IMR-90 (cell line): Measurements from ENCODE around the gene SRP14. TPM values are rescaled to one million over a fixed set of nuclear protein-coding genes. Genes with fewer than 3 reads are reported as not detected.
A peak's percentile ranks its signal among the peaks of the same experiment; 100 is the strongest.

Source experiments
- ATAC-seq: fragments of 200-7000 bp; cut with Tn5 transposase; 2 replicates; pipeline ENCODE4 v1.9.1; 2020; ENCODE audit warnings: low read depth, mild to moderate bottlenecking, moderate library complexity
- BruUV-seq: library from RNA; stranded (reverse); fragments of 400-500 nt; replicated peaks from 2 replicates; lab custom pipeline; 2021; lab: Mats Ljungman, UMichigan
- CTCF ChIA-PET: fragments of 300-600 bp; formaldehyde crosslinking; extraction: SDS; loops from one replicate; lab custom pipeline; 2021; ENCODE audit warnings: antibody characterized with exemption; lab: Yijun Ruan, JAX
- POLR2A ChIA-PET: fragments of 300-600 bp; sonication (Branson Sonifier 250); formaldehyde crosslinking; loops from one replicate; lab custom pipeline; 2022; ENCODE audit warnings: antibody characterized with exemption; ENCODE audit not compliant: unreplicated experiment; lab: Charles Lee
- DNase-seq: peaks from one replicate; pipeline ENCODE4 v3.0.0; 2013
- H2AFZ ChIP-seq: replicated peaks from 2 replicates; pipeline ENCODE3; 2013; ENCODE audit warnings: low read length, mild to moderate bottlenecking; ENCODE audit not compliant: poor library complexity
- H2AK5ac ChIP-seq: 2 replicates; pipeline ENCODE4 v1.6.1; 2013; ENCODE audit warnings: low read depth, low read length, inconsistent platforms
- H2AK9ac ChIP-seq: replicated peaks from 2 replicates; pipeline ENCODE3; 2013; ENCODE audit warnings: mild to moderate bottlenecking, low read depth, low read length, moderate library complexity; ENCODE audit not compliant: poor library complexity
- H2BK120ac ChIP-seq: 2 replicates; pipeline ENCODE4 v1.6.1; 2013; ENCODE audit warnings: low read depth, low read length, inconsistent platforms
- H2BK15ac ChIP-seq: 3 replicates; pipeline ENCODE4 v1.6.1; 2013; ENCODE audit warnings: low read depth, low read length, inconsistent platforms
- H2BK20ac ChIP-seq: 2 replicates; pipeline ENCODE4 v1.6.1; 2013; ENCODE audit warnings: low read depth, mild to moderate bottlenecking, inconsistent platforms, low read length, moderate library complexity
- H2BK5ac ChIP-seq: 2 replicates; pipeline ENCODE4 v1.6.1; 2013; ENCODE audit warnings: mild to moderate bottlenecking, low read depth, low read length, inconsistent platforms; ENCODE audit not compliant: poor library complexity, severe bottlenecking
- H3K14ac ChIP-seq: replicated peaks from 2 replicates; pipeline ENCODE4 v1.6.1; 2013; ENCODE audit warnings: low read depth, low read length, inconsistent platforms
- H3K18ac ChIP-seq: 2 replicates; pipeline ENCODE4 v1.6.1; 2013; ENCODE audit warnings: low read depth, low read length, control low read depth
- H3K23ac ChIP-seq: 2 replicates; pipeline ENCODE4 v1.6.1; 2013; ENCODE audit warnings: low read depth, low read length, inconsistent platforms
- H3K27ac ChIP-seq: 2 replicates; pipeline ENCODE4 v1.5.1; 2013; ENCODE audit warnings: mild to moderate bottlenecking, control low read depth, low read length; ENCODE audit not compliant: insufficient read depth
- H3K27me3 ChIP-seq: 2 replicates; pipeline ENCODE4 v1.6.1; 2013; ENCODE audit warnings: low read length; ENCODE audit not compliant: control insufficient read depth, insufficient read depth
- H3K36me3 ChIP-seq: 2 replicates; pipeline ENCODE4 v1.6.1; 2013; ENCODE audit warnings: low read length, mixed read lengths; ENCODE audit not compliant: control insufficient read depth, insufficient read depth
- H3K4ac ChIP-seq: 2 replicates; pipeline ENCODE4 v1.6.1; 2013; ENCODE audit warnings: low read depth, low read length, inconsistent platforms
- H3K4me1 ChIP-seq: 2 replicates; pipeline ENCODE4 v1.6.1; 2013; ENCODE audit warnings: low read length, mixed read lengths; ENCODE audit not compliant: control insufficient read depth, insufficient read depth
- H3K4me2 ChIP-seq: 2 replicates; pipeline ENCODE4 v1.6.1; 2013; ENCODE audit warnings: low read depth, mild to moderate bottlenecking, control low read depth, low read length, moderate library complexity
- H3K4me3 ChIP-seq: 2 replicates; pipeline ENCODE4 v1.5.1; 2013; ENCODE audit warnings: low read depth, mild to moderate bottlenecking, control low read depth, low read length, moderate library complexity; ENCODE audit not compliant: insufficient read depth
- H3K56ac ChIP-seq: 2 replicates; pipeline ENCODE4 v1.6.1; 2013; ENCODE audit warnings: low read length, inconsistent platforms; ENCODE audit not compliant: insufficient read depth; ENCODE audit errors: extremely low read depth
- H3K79me1 ChIP-seq, 2 experiments: 2 replicates each; pipeline ENCODE4 v1.6.1; 2013; ENCODE audit warnings: low read length in 2 of 2, inconsistent platforms in 1 of 2, low read depth in 1 of 2
- H3K9ac ChIP-seq: 2 replicates; pipeline ENCODE4 v1.6.1; 2013; ENCODE audit warnings: low read depth, low read length, control low read depth
- H3K9me1 ChIP-seq: 2 replicates; pipeline ENCODE4 v1.6.1; 2013; ENCODE audit warnings: low read length, inconsistent platforms; ENCODE audit not compliant: insufficient read depth
- H3K9me3 ChIP-seq: 2 replicates; pipeline ENCODE4 v1.6.1; 2013; ENCODE audit warnings: low read length; ENCODE audit not compliant: control insufficient read depth, insufficient read depth
- H4K20me1 ChIP-seq: 2 replicates; pipeline ENCODE4 v1.6.1; 2013; ENCODE audit warnings: low read length, inconsistent platforms; ENCODE audit not compliant: insufficient read depth
- H4K5ac ChIP-seq: 2 replicates; pipeline ENCODE4 v1.6.1; 2013; ENCODE audit warnings: mild to moderate bottlenecking, low read depth, low read length, control low read depth
- H4K8ac ChIP-seq, 2 experiments: 2 replicates each; pipeline ENCODE4 v1.6.1; 2013; ENCODE audit warnings: low read depth in 2 of 2, low read length in 2 of 2, control low read depth in 1 of 2, inconsistent platforms in 1 of 2
- H4K91ac ChIP-seq: 2 replicates; pipeline ENCODE4 v1.6.1; 2013; ENCODE audit warnings: low read depth, low read length, inconsistent platforms; ENCODE audit not compliant: insufficient read depth
- CEBPB ChIP-seq: IDR thresholded peaks from 2 replicates; pipeline ENCODE4 v1.6.1; 2012; ENCODE audit warnings: low read depth, low read length, improper control_type of control experiment
- FOS ChIP-seq: fragments of 150-350 bp; IDR thresholded peaks from 2 replicates; pipeline ENCODE4 v1.6.1; 2016; ENCODE audit warnings: low read depth, low read length
- MAFK ChIP-seq: IDR thresholded peaks from 2 replicates; pipeline ENCODE4 v1.6.1; 2012; ENCODE audit warnings: low read depth, low read length, improper control_type of control experiment
- MAZ ChIP-seq: IDR thresholded peaks from 2 replicates; pipeline ENCODE4 v1.6.1; 2012; ENCODE audit warnings: low read depth, mild to moderate bottlenecking, low read length, improper control_type of control experiment, moderate library complexity, borderline replicate concordance
- MXI1 ChIP-seq: IDR thresholded peaks from 2 replicates; pipeline ENCODE4 v1.6.1; 2012; ENCODE audit warnings: low read depth, mild to moderate bottlenecking, low read length, moderate library complexity, borderline replicate concordance
- POLR2A ChIP-seq: IDR thresholded peaks from 2 replicates; pipeline ENCODE4 v1.6.1; 2012; ENCODE audit warnings: mild to moderate bottlenecking, low read depth, low read length
- RAD21 ChIP-seq: IDR thresholded peaks from 2 replicates; pipeline ENCODE4 v1.6.1; 2012; ENCODE audit warnings: low read length, improper control_type of control experiment
- RCOR1 ChIP-seq: IDR thresholded peaks from 2 replicates; pipeline ENCODE4 v1.6.1; 2012; ENCODE audit warnings: mild to moderate bottlenecking, low read length, improper control_type of control experiment; ENCODE audit not compliant: insufficient replicate concordance
- RFX5 ChIP-seq: IDR thresholded peaks from 2 replicates; pipeline ENCODE4 v1.8.0; 2012; ENCODE audit warnings: low read depth, mild to moderate bottlenecking, low read length, moderate library complexity
- WGBS, 2 experiments: methylation state at CpG; one replicate each; pipeline versions ENCODE4 v1.1.5 to v1.1.7; 2013; ENCODE audit warnings: missing lambda C conversion rate in 2 of 2; ENCODE audit not compliant: insufficient read length in 1 of 2; ENCODE audit errors: extremely low coverage in 2 of 2; 5-methylcytosine and 5-hydroxymethylcytosine counted together
- dilution Hi-C: fragments of 300-500 bp; cut with HindIII; formaldehyde crosslinking; loops from one replicate; pipeline ENCODE4 v1.14.3; 2018; ENCODE audit warnings: low sequenced_read_pairs; ENCODE audit not compliant: unreplicated experiment
- in situ Hi-C: fragments of 300-500 bp; cut with MboI; formaldehyde crosslinking; loops from 3 replicates; pipeline ENCODE4 v1.14.3; 2019; ENCODE audit warnings: low sequenced_read_pairs, inconsistent platforms, mixed read lengths
- intact Hi-C: fragments of 100-400 bp; cut with micrococcal nuclease; formaldehyde crosslinking; loops from 2 replicates; pipeline ENCODE4 v1.10.0; 2022
- polyA plus RNA-seq, 3 experiments: library from polyadenylated mRNA; depleted of rRNA; stranded (reverse); fragments of >200 nt; gene quantifications; 2 replicates each; pipeline ENCODE4 v1.2.3, GENCODE V29; 2012; ENCODE audit warnings: low replicate concordance in 1 of 3
- total RNA-seq: library from RNA; depleted of rRNA; stranded (reverse); fragments of >200 nt; gene quantifications from 2 replicates; pipeline ENCODE4 v1.2.3, GENCODE V29; 2012
- TF ChIP-seq, protein P1 (sequence below): conservative IDR thresholded peaks from 2 replicates; pipeline ENCODE4 v1.5.1; 2012; ENCODE audit warnings: mild to moderate bottlenecking, low read depth, low read length, improper control_type of control experiment
- TF ChIP-seq, protein P2 (sequence below): fragments of 150-350 bp; IDR thresholded peaks from 2 replicates; pipeline ENCODE4 v1.6.1; 2017; ENCODE audit warnings: mild to moderate bottlenecking, antibody characterized with exemption, low read length, low read depth

SRP14 gene
- total and polyA plus RNA-seq, 2 of the 4 experiments (the other 2 are of a cell fraction) = 106 to 295 TPM

DNA sequence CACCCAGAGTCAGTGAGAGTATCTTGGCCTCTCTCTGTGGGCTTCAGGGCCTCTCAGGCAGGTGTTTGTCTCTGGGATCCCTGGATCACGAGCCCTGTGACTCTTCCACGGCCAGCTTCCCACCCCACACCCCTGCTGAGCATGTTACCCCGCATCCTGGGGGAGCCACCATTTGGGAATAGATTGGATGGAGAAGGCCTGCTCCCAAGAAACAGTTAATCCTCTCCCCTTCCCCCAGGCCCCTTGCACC lies 15.5 kb upstream of the SRP14 start:
- H3K27ac ChIP-seq = no peak overlapping the region

More for the DNA sequence above, 15.5 kb upstream of the SRP14 start:
- Histone ChIP-seq H3K9me1 (peaks cover 34% of the 10 kb centered on the region), H3K9me3 (no peaks in the 10 kb centered on the region), H2AK5ac (no peak overlapping the region), H3K23ac (no peak overlapping the region), H3K9ac (no peak overlapping the region), H3K56ac (no peak overlapping the region), H2BK15ac (no peak overlapping the region; the same call in 2 of the 3 replicates), H2AK9ac (no peak overlapping the region), H3K79me1 (peaks cover 0 to 8% of the 10 kb centered on the region in 2 experiments; a peak in 1 of 4 replicates), H2AFZ (peak overlapping the region; percentile 3), H3K4me1 (peaks cover 19% of the 10 kb centered on the region), H3K36me3 (no peaks in the 10 kb centered on the region), H2BK20ac (no peak overlapping the region), H3K27me3 (no peaks in the 10 kb centered on the region), H3K4me2 (no peak overlapping the region), H4K91ac (no peak overlapping the region), H4K5ac (no peak overlapping the region), H3K4me3 (no peak overlapping the region), H3K4ac (0 out of 2 replicates have a peak overlapping the region, but pooled peaks have one; percentile 80), H4K8ac (no peak overlapping the region), H3K18ac (no peak overlapping the region), H3K14ac (no peak overlapping the region), H4K20me1 (no peaks in the 10 kb centered on the region), H2BK5ac (no peak overlapping the region), H2BK120ac (peak overlapping the region; percentile 58; the same call in 1 of the 2 replicates)
- dilution Hi-C loops (no loop called here), intact Hi-C loops (no loop called here), in situ Hi-C loops (no loop called here)
- POLR2A ChIA-PET = no interaction called here
- TF ChIP-seq CEBPB = no peak
- no peak for TF ChIP-seq POLR2A
- TF ChIP-seq MAZ = no peak
- TF ChIP-seq RFX5 = no peak
- TF ChIP-seq, protein P1, sequence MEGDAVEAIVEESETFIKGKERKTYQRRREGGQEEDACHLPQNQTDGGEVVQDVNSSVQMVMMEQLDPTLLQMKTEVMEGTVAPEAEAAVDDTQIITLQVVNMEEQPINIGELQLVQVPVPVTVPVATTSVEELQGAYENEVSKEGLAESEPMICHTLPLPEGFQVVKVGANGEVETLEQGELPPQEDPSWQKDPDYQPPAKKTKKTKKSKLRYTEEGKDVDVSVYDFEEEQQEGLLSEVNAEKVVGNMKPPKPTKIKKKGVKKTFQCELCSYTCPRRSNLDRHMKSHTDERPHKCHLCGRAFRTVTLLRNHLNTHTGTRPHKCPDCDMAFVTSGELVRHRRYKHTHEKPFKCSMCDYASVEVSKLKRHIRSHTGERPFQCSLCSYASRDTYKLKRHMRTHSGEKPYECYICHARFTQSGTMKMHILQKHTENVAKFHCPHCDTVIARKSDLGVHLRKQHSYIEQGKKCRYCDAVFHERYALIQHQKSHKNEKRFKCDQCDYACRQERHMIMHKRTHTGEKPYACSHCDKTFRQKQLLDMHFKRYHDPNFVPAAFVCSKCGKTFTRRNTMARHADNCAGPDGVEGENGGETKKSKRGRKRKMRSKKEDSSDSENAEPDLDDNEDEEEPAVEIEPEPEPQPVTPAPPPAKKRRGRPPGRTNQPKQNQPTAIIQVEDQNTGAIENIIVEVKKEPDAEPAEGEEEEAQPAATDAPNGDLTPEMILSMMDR = no peak
- TF ChIP-seq RAD21 = no peak
- no peak for TF ChIP-seq RCOR1
- TF ChIP-seq MAFK = no peak
- no peak for TF ChIP-seq FOS
- no peak for TF ChIP-seq MXI1
- TF ChIP-seq, protein P2, sequence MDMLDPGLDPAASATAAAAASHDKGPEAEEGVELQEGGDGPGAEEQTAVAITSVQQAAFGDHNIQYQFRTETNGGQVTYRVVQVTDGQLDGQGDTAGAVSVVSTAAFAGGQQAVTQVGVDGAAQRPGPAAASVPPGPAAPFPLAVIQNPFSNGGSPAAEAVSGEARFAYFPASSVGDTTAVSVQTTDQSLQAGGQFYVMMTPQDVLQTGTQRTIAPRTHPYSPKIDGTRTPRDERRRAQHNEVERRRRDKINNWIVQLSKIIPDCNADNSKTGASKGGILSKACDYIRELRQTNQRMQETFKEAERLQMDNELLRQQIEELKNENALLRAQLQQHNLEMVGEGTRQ = no peak
- CTCF ChIA-PET = interaction anchor here (2.0 kb wide), 1 partner anchor 9 kb away, joined by 5 read pairs; no protein-coding TSS in a partner anchor
- ATAC-seq = no peak
- no peak for DNase-seq
- no TSS peak for BruUV-seq
- no CpG with 5 or more reads among the region's 3 CpGs for WGBS, 2 experiments
